ENCODE measurements around the gene ZAR1L. TPM values are rescaled to one million over a fixed set of nuclear protein-coding genes. Genes with fewer than 3 reads are reported as not detected.

ZAR1L gene
- total and polyA plus RNA-seq, 2 of the 4 experiments (the other 2 are of a cell fraction) = not detected

DNA sequence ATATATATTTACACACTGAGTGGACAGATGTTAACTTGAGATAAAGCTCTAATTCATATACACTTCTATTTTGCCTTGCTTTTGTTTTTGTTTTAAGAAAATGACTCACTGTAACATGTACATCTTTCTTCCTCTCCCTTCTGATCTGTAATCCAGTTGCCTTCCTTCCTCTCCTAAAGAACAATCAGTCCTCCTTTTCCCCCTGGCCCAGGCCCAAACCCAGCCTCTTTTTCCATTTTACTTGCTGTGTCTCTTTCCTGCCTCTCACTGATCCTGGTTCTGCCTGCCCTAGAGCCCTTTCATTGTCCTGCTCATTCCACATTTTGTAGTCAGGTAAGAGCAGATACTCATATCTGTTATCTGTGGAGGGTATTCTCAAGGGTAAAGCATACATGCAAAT lies 50.8 kb downstream of the ZAR1L start:
- H3K9ac ChIP-seq (ENCODE audit: low read depth, low read length) = no peak overlapping the region
- H3K23ac ChIP-seq (ENCODE audit: low read depth, low read length) = no peak overlapping the region
- ChIA-PET CTCF (interaction anchor here (0.6 to 1.1 kb wide), 3 partner anchors 12 to 273 kb away, joined by 3 to 4 read pairs (median 3); no protein-coding TSS in a partner anchor), POLR2A (ENCODE audit: unreplicated experiment) (no interaction called here)
- 0 out of 2 replicates have a peak overlapping the region, but pooled peaks have one; percentile 24 for H2BK120ac ChIP-seq (ENCODE audit: low read depth, low read length)
- H4K20me1 ChIP-seq (ENCODE audit: insufficient read depth, low read length) = no peaks in the 10 kb centered on the region
- H3K4me1 ChIP-seq (ENCODE audit: control insufficient read depth, insufficient read depth, low read length) = peaks cover 13% of the 10 kb centered on the region
- TF ChIP-seq MAFK (IDR thresholded peaks at IDR 0.05; ENCODE audit: low read depth, low read length) (no peak), RAD21 (IDR thresholded peaks at IDR 0.05; ENCODE audit: low read length) (no peak), SMC3 (IDR thresholded peaks at IDR 0.05; ENCODE audit: low read depth, low read length) (no peak), NFE2L2 (IDR thresholded peaks at IDR 0.05; ENCODE audit: low read depth, low read length) (no peak), MXI1 (IDR thresholded peaks at IDR 0.05; ENCODE audit: borderline replicate concordance, low read depth, low read length) (no peak), CEBPB (IDR thresholded peaks at IDR 0.05; ENCODE audit: low read depth, low read length) (no peak), MAZ (IDR thresholded peaks at IDR 0.05; ENCODE audit: borderline replicate concordance, low read depth, low read length) (no peak), CHD1 (IDR thresholded peaks at IDR 0.05; ENCODE audit: low read depth, low read length) (no peak), RFX5 (IDR thresholded peaks at IDR 0.05; ENCODE audit: low read depth, low read length) (no peak), RCOR1 (IDR thresholded peaks at IDR 0.05; ENCODE audit: insufficient replicate concordance, low read length) (no peak), POLR2A (IDR thresholded peaks at IDR 0.05; ENCODE audit: low read depth, low read length) (no peak), BHLHE40 (IDR thresholded peaks at IDR 0.05; ENCODE audit: low read depth, low read length) (no peak), FOS (IDR thresholded peaks at IDR 0.05; ENCODE audit: low read depth, low read length) (no peak)
- TF ChIP-seq, protein P1, sequence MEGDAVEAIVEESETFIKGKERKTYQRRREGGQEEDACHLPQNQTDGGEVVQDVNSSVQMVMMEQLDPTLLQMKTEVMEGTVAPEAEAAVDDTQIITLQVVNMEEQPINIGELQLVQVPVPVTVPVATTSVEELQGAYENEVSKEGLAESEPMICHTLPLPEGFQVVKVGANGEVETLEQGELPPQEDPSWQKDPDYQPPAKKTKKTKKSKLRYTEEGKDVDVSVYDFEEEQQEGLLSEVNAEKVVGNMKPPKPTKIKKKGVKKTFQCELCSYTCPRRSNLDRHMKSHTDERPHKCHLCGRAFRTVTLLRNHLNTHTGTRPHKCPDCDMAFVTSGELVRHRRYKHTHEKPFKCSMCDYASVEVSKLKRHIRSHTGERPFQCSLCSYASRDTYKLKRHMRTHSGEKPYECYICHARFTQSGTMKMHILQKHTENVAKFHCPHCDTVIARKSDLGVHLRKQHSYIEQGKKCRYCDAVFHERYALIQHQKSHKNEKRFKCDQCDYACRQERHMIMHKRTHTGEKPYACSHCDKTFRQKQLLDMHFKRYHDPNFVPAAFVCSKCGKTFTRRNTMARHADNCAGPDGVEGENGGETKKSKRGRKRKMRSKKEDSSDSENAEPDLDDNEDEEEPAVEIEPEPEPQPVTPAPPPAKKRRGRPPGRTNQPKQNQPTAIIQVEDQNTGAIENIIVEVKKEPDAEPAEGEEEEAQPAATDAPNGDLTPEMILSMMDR (conservative IDR thresholded peaks at IDR 0.05; ENCODE audit: low read depth, low read length) = no peak
- TF ChIP-seq, protein P2, sequence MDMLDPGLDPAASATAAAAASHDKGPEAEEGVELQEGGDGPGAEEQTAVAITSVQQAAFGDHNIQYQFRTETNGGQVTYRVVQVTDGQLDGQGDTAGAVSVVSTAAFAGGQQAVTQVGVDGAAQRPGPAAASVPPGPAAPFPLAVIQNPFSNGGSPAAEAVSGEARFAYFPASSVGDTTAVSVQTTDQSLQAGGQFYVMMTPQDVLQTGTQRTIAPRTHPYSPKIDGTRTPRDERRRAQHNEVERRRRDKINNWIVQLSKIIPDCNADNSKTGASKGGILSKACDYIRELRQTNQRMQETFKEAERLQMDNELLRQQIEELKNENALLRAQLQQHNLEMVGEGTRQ (IDR thresholded peaks at IDR 0.05; ENCODE audit: low read depth, low read length) = no peak
- TF ChIP-seq, protein P3, sequence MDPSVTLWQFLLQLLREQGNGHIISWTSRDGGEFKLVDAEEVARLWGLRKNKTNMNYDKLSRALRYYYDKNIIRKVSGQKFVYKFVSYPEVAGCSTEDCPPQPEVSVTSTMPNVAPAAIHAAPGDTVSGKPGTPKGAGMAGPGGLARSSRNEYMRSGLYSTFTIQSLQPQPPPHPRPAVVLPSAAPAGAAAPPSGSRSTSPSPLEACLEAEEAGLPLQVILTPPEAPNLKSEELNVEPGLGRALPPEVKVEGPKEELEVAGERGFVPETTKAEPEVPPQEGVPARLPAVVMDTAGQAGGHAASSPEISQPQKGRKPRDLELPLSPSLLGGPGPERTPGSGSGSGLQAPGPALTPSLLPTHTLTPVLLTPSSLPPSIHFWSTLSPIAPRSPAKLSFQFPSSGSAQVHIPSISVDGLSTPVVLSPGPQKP (IDR thresholded peaks at IDR 0.05; ENCODE audit: borderline replicate concordance, low read depth, low read length) = no peak
- no peak overlapping the region for H3K18ac ChIP-seq (ENCODE audit: low read depth, low read length)
- no peaks in the 10 kb centered on the region for H3K79me1 ChIP-seq (ENCODE audit: low read depth in 1 of 2, low read length in 2 of 2)
- peak overlapping the region in 1 of 2 experiments; percentile 39; a peak in 1 of 4 replicates for H4K8ac ChIP-seq (ENCODE audit: low read depth in 2 of 2, low read length in 2 of 2)
- H3K14ac ChIP-seq (replicated peaks; ENCODE audit: low read depth, low read length) = no peak overlapping the region; the same call in 1 of the 2 replicates
- no peak overlapping the region for H2BK5ac ChIP-seq (ENCODE audit: low read depth, low read length, poor library complexity, severe bottlenecking)
- intact Hi-C loops (cut with micrococcal nuclease) = loop anchor here (5.0 kb wide), 1 partner anchor 48 kb away; no protein-coding TSS in a partner anchor
- H3K4me3 ChIP-seq (ENCODE audit: insufficient read depth, low read depth, low read length) = no peak overlapping the region
- H3K9me3 ChIP-seq (ENCODE audit: control insufficient read depth, insufficient read depth, low read length) = no peaks in the 10 kb centered on the region
- dilution Hi-C loops (cut with HindIII; ENCODE audit: low sequenced_read_pairs, unreplicated experiment) = no loop called here
- DNase-seq (peak; percentile 55), ATAC-seq (ENCODE audit: low read depth) (peak; percentile 45; the same call in 1 of the 2 replicates)
- peak overlapping the region; percentile 28; the same call in 1 of the 2 replicates for H2AK5ac ChIP-seq (ENCODE audit: low read depth, low read length)
- peaks cover 9% of the 10 kb centered on the region; the same call in 1 of the 2 replicates for H3K36me3 ChIP-seq (ENCODE audit: control insufficient read depth, insufficient read depth, low read length)
- H3K27me3 ChIP-seq (ENCODE audit: control insufficient read depth, insufficient read depth, low read length) = no peaks in the 10 kb centered on the region
- H4K5ac ChIP-seq (ENCODE audit: low read depth, low read length) = no peak overlapping the region
- in situ Hi-C loops (cut with MboI; ENCODE audit: low sequenced_read_pairs) = no loop called here
- no TSS peak for BruUV-seq (replicated peaks)
- no peak overlapping the region for H3K4me2 ChIP-seq (ENCODE audit: low read depth, low read length)
- no peak overlapping the region for H4K91ac ChIP-seq (ENCODE audit: insufficient read depth, low read depth, low read length)
- peak overlapping the region; percentile 39 for H2AFZ ChIP-seq (replicated peaks; ENCODE audit: low read length, poor library complexity)
- H3K9me1 ChIP-seq (ENCODE audit: insufficient read depth, low read length) = peaks cover 14% of the 10 kb centered on the region
- peak overlapping the region; percentile 11; the same call in 1 of the 2 replicates for H3K4ac ChIP-seq (ENCODE audit: low read depth, low read length)
- peak overlapping the region; percentile 17; the same call in 1 of the 2 replicates for H2BK20ac ChIP-seq (ENCODE audit: low read depth, low read length)
- 0 out of 3 replicates have a peak overlapping the region, but pooled peaks have one; percentile 43 for H2BK15ac ChIP-seq (ENCODE audit: low read depth, low read length)
- no peak overlapping the region for H3K27ac ChIP-seq (ENCODE audit: insufficient read depth, low read length)
- H3K56ac ChIP-seq (ENCODE audit: extremely low read depth, insufficient read depth, low read length) = no peak overlapping the region
- H2AK9ac ChIP-seq (replicated peaks; ENCODE audit: low read depth, low read length, poor library complexity) = no peak overlapping the region
